HepG2 (cell line): ENCODE measurements around the gene FOLR2. TPM values are rescaled to one million over a fixed set of nuclear protein-coding genes. Genes with fewer than 3 reads are reported as not detected.

Experiments
- ELF1 ChIP-seq: sonication (generic); formaldehyde crosslinking; IDR thresholded peaks from 2 replicates; pipeline ENCODE4 v1.4.0; 2020; ENCODE audit warnings: missing genetic modification reagents
- KIAA2018 ChIP-seq: sonication (generic); formaldehyde crosslinking; IDR thresholded peaks from 2 replicates; pipeline ENCODE4 v1.5.0; 2020; ENCODE audit warnings: mild to moderate bottlenecking, missing genetic modification reagents, borderline replicate concordance
- ZNF430 ChIP-seq: sonication (generic); formaldehyde crosslinking; IDR thresholded peaks from 2 replicates; pipeline ENCODE4 v1.9.0; 2021; ENCODE audit warnings: mild to moderate bottlenecking, missing genetic modification reagents
- ZNF468 ChIP-seq: sonication (generic); formaldehyde crosslinking; IDR thresholded peaks from 2 replicates; pipeline ENCODE4 v1.8.0; 2022; ENCODE audit warnings: mild to moderate bottlenecking, moderate library complexity, missing genetic modification reagents
- ZNF782 ChIP-seq: sonication (generic); formaldehyde crosslinking; IDR thresholded peaks from 2 replicates; pipeline ENCODE4 v1.4.0; 2020; ENCODE audit warnings: missing genetic modification reagents, mild to moderate bottlenecking, borderline replicate concordance
- polyA plus RNA-seq, 8 experiments: library from polyadenylated mRNA; depleted of rRNA in 3 of 8; stranded (reverse) in 7 of 8; unstranded in 1 of 8; fragments of >200 nt; fragmentation: Illumina TruSeq in 4 of 8; extraction: Trizol in 4 of 8; gene quantifications; 2 replicates each; pipeline versions ENCODE4 v1.2.1 to v1.2.3, GENCODE V29; 2011 to 2016; ENCODE audit warnings: low read depth in 4 of 8, missing spikeins in 1 of 8, mixed read lengths in 1 of 8; ENCODE audit not compliant: insufficient read depth in 1 of 8
- total RNA-seq, 5 experiments: library from RNA; depleted of rRNA; stranded (reverse); fragments of >200 nt; fragmentation: Illumina TruSeq; extraction: Trizol; gene quantifications; 2 replicates each; pipeline ENCODE4 v1.2.3, GENCODE V29; 2016; ENCODE audit warnings: low read depth in 1 of 5
- TF ChIP-seq, protein P1 (sequence below): IDR thresholded peaks from 2 replicates; pipeline ENCODE4 v1.6.1; 2018; ENCODE audit warnings: missing genetic modification reagents, mild to moderate bottlenecking, missing compliant biosample characterization

The FOLR2 gene
- total and polyA plus RNA-seq, 2 of the 13 experiments (the other 11 are each of a cell fraction or from before 2014, with no cell fraction given), result 0.09 TPM; not detected in 1

- TF ChIP-seq, protein P1, sequence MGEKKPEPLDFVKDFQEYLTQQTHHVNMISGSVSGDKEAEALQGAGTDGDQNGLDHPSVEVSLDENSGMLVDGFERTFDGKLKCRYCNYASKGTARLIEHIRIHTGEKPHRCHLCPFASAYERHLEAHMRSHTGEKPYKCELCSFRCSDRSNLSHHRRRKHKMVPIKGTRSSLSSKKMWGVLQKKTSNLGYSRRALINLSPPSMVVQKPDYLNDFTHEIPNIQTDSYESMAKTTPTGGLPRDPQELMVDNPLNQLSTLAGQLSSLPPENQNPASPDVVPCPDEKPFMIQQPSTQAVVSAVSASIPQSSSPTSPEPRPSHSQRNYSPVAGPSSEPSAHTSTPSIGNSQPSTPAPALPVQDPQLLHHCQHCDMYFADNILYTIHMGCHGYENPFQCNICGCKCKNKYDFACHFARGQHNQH (CRISPR knock-in tag), result no peak
- TF ChIP-seq ZNF782 (CRISPR knock-in tag), result no peak
- no peak for TF ChIP-seq ELF1
- TF ChIP-seq KIAA2018 (CRISPR knock-in tag), result no peak
- TF ChIP-seq ZNF468, result no peak
- no peak for TF ChIP-seq ZNF430 (CRISPR knock-in tag)
Measured at GRCh38 chr11:72254299-72254993, 37.9 kb downstream of the FOLR2 start (continued).
